PC-3 (cell line): ENCODE data around the gene AGO3.

ENCODE experiments used
- CTCF ChIP-seq: fragments of 300-600 bp; sonication (generic); conservative IDR thresholded peaks from 2 replicates; pipeline ENCODE4 v1.5.1; 2017; ENCODE audit warnings: antibody characterized with exemption, low read depth, mild to moderate bottlenecking, low read length
- EZH2 ChIP-seq: fragments of 300-600 bp; sonication (generic); IDR thresholded peaks from one replicate; pipeline ENCODE4 v1.6.1; 2017; ENCODE audit warnings: antibody characterized with exemption, mild to moderate bottlenecking, low read length; ENCODE audit not compliant: unreplicated experiment
- EZH2phosphoT487 ChIP-seq: fragments of 300-600 bp; sonication (generic); IDR thresholded peaks from 2 replicates; pipeline ENCODE4 v1.6.1; 2018; ENCODE audit warnings: mild to moderate bottlenecking, antibody characterized with exemption, low read length, borderline replicate concordance

DNA sequence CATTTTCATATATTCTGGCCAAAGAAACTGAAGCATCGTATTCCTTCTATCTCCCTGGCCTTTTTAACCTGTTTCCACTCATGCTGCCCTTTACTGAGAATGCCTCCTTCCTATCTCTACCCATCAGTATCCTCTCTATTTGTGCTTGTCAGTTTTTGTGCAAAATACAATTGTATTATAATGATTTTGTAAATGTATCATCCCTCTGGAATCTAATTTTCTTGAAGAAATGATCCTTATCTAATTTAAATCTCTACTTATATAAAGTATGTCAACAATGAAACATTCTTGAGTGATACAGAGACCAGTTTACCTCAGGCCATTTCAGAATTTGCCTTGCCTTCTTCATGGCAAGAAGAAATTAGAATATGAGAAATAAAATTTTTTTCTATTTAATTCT, 93.9 kb downstream of the AGO3 start:
- TF ChIP-seq EZH2: no peak
- TF ChIP-seq CTCF: no peak
- TF ChIP-seq EZH2phosphoT487: no peak
